Epidermal melanocyte (primary cell): ENCODE measurements around the gene P2RX2.

ENCODE experiments used
- DNase-seq: peaks from one replicate; pipeline ENCODE4 v3.0.0; 2011; ENCODE audit warnings: low spot score; ENCODE audit not compliant: insufficient read length

The P2RX2 gene

GRCh38 chr12:132618683-132619043, at the start of gene P2RX2:
Gene P2RX2 (plus strand): TSS chr12:132618776. CDS start chr12:132618817, 41 bp downstream.
- DNase-seq: no peak

GRCh38 chr12:132568826-132569480, 49.6 kb upstream of the P2RX2 start:
- DNase-seq: no peak

- DNase-seq: no peak
Measured at GRCh38 chr12:132569856-132570480, 48.6 kb upstream of the P2RX2 start.

GRCh38 chr12:132570635-132571034, 47.9 kb upstream of the P2RX2 start:
- no peak for DNase-seq

GRCh38 chr12:132571051-132571450, 47.5 kb upstream of the P2RX2 start:
- no peak for DNase-seq

- DNase-seq: no peak
Measured at GRCh38 chr12:132571598-132571997, 47.0 kb upstream of the P2RX2 start.

- DNase-seq: no peak
Measured at GRCh38 chr12:132572106-132572505, 46.5 kb upstream of the P2RX2 start.

- no peak for DNase-seq
Measured at GRCh38 chr12:132572801-132573760, 45.5 kb upstream of the P2RX2 start.

- DNase-seq: no peak
Measured at GRCh38 chr12:132574271-132574996, 44.1 kb upstream of the P2RX2 start.

GRCh38 chr12:132575661-132576060, 42.9 kb upstream of the P2RX2 start:
- no peak for DNase-seq

GRCh38 chr12:132576701-132577100, 41.9 kb upstream of the P2RX2 start:
- no peak for DNase-seq

- DNase-seq: no peak
Measured at GRCh38 chr12:132577191-132577920, 41.2 kb upstream of the P2RX2 start.

GRCh38 chr12:132578118-132578517, 40.5 kb upstream of the P2RX2 start:
- DNase-seq: no peak

- no peak for DNase-seq
Measured at GRCh38 chr12:132578826-132579225, 39.8 kb upstream of the P2RX2 start.

- DNase-seq: no peak
Measured at GRCh38 chr12:132579744-132580143, 38.8 kb upstream of the P2RX2 start.

- no peak for DNase-seq
Measured at GRCh38 chr12:132580701-132581292, 37.8 kb upstream of the P2RX2 start.

GRCh38 chr12:132581348-132582057, 37.1 kb upstream of the P2RX2 start:
- no peak for DNase-seq

GRCh38 chr12:132582058-132582420, 36.5 kb upstream of the P2RX2 start:
- DNase-seq: no peak

- no peak for DNase-seq
Measured at GRCh38 chr12:132582582-132583410, 35.8 kb upstream of the P2RX2 start.
